HepG2 (cell line): Measurements from ENCODE around the gene TNFAIP6. TPM values are rescaled to one million over a fixed set of nuclear protein-coding genes. Genes with fewer than 3 reads are reported as not detected.
A peak's percentile ranks its signal among the peaks of the same experiment; 100 is the strongest.

Experiments used
- ELF1 ChIP-seq: sonication (generic); formaldehyde crosslinking; IDR thresholded peaks from 2 replicates; pipeline ENCODE4 v1.4.0; 2020; ENCODE audit warnings: missing genetic modification reagents
- GTF3A ChIP-seq: sonication (generic); formaldehyde crosslinking; conservative IDR thresholded peaks from 2 replicates; pipeline ENCODE4 v1.4.0; 2020; ENCODE audit warnings: mild to moderate bottlenecking, missing genetic modification reagents
- KDM3A ChIP-seq: IDR thresholded peaks from 2 replicates; pipeline ENCODE4 v1.6.1; 2018; ENCODE audit warnings: low read depth, missing compliant biosample characterization
- MEIS1 ChIP-seq: sonication (generic); formaldehyde crosslinking; IDR thresholded peaks from 2 replicates; pipeline ENCODE4 v1.9.0; 2021; ENCODE audit warnings: mild to moderate bottlenecking, missing genetic modification reagents, moderate library complexity, borderline replicate concordance
- NAIF1 ChIP-seq: sonication (generic); formaldehyde crosslinking; IDR thresholded peaks from 2 replicates; pipeline ENCODE4 v1.5.0; 2020; ENCODE audit warnings: mild to moderate bottlenecking, missing genetic modification reagents, borderline replicate concordance
- NPAS2 ChIP-seq: sonication (generic); formaldehyde crosslinking; IDR thresholded peaks from 2 replicates; pipeline ENCODE4 v1.8.0; 2022; ENCODE audit warnings: mild to moderate bottlenecking, missing genetic modification reagents, borderline replicate concordance
- POLR2G ChIP-seq: fragments of 200-400 bp; formaldehyde crosslinking; IDR thresholded peaks from 2 replicates; pipeline ENCODE4 v1.6.1; 2018; ENCODE audit warnings: mild to moderate bottlenecking, low read depth, low read length, moderate library complexity
- RFX5 ChIP-seq: IDR thresholded peaks from 2 replicates; pipeline ENCODE4 v1.6.1; 2011; ENCODE audit warnings: low read depth, low read length, improper control_type of control experiment
- SAFB2 ChIP-seq: sonication (generic); formaldehyde crosslinking; IDR thresholded peaks from 2 replicates; pipeline ENCODE4 v1.5.1; 2020; ENCODE audit warnings: missing genetic modification reagents, low read depth, mild to moderate bottlenecking, borderline replicate concordance
- SMARCE1 ChIP-seq: fragments of 450-650 bp; IDR thresholded peaks from 2 replicates; pipeline ENCODE4 v1.6.1; 2017; ENCODE audit warnings: borderline replicate concordance
- THYN1 ChIP-seq: sonication (generic); formaldehyde crosslinking; IDR thresholded peaks from 2 replicates; pipeline ENCODE4 v1.8.1; 2023; ENCODE audit warnings: low read depth, mild to moderate bottlenecking, moderate library complexity, missing genetic modification reagents, borderline replicate concordance
- ZFAT ChIP-seq: sonication (generic); formaldehyde crosslinking; conservative IDR thresholded peaks from 2 replicates; pipeline ENCODE4 v1.8.1; 2023; ENCODE audit warnings: missing genetic modification reagents, inconsistent platforms
- ZNF101 ChIP-seq: sonication (generic); formaldehyde crosslinking; IDR thresholded peaks from 2 replicates; pipeline ENCODE4 v1.4.0; 2020; ENCODE audit warnings: mild to moderate bottlenecking, low read depth, missing genetic modification reagents, borderline replicate concordance
- ZNF296 ChIP-seq: sonication (generic); formaldehyde crosslinking; conservative IDR thresholded peaks from 2 replicates; pipeline ENCODE4 v1.5.0; 2020; ENCODE audit warnings: mild to moderate bottlenecking, missing genetic modification reagents
- ZNF30 ChIP-seq: sonication (generic); formaldehyde crosslinking; IDR thresholded peaks from 2 replicates; pipeline ENCODE4 v1.5.0; 2020; ENCODE audit warnings: mild to moderate bottlenecking, missing genetic modification reagents
- ZNF574 ChIP-seq: sonication (generic); formaldehyde crosslinking; IDR thresholded peaks from 2 replicates; pipeline ENCODE4 v1.4.0; 2020; ENCODE audit warnings: missing genetic modification reagents
- ZNF607 ChIP-seq: sonication (generic); formaldehyde crosslinking; IDR thresholded peaks from 2 replicates; pipeline ENCODE4 v1.5.1; 2020; ENCODE audit warnings: missing genetic modification reagents, mild to moderate bottlenecking, borderline replicate concordance
- ZNF740 ChIP-seq: sonication (generic); formaldehyde crosslinking; IDR thresholded peaks from 2 replicates; pipeline ENCODE4 v1.4.0; 2020; ENCODE audit warnings: missing genetic modification reagents
- ZNF777 ChIP-seq: sonication (generic); formaldehyde crosslinking; IDR thresholded peaks from 2 replicates; pipeline ENCODE4 v1.4.0; 2020; ENCODE audit warnings: missing genetic modification reagents
- polyA plus RNA-seq, 8 experiments: library from polyadenylated mRNA; depleted of rRNA in 3 of 8; stranded (reverse) in 7 of 8; unstranded in 1 of 8; fragments of >200 nt; fragmentation: Illumina TruSeq in 4 of 8; extraction: Trizol in 4 of 8; gene quantifications; 2 replicates each; pipeline versions ENCODE4 v1.2.1 to v1.2.3, GENCODE V29; 2011 to 2016; ENCODE audit warnings: low read depth in 4 of 8, missing spikeins in 1 of 8, mixed read lengths in 1 of 8; ENCODE audit not compliant: insufficient read depth in 1 of 8
- total RNA-seq, 5 experiments: library from RNA; depleted of rRNA; stranded (reverse); fragments of >200 nt; fragmentation: Illumina TruSeq; extraction: Trizol; gene quantifications; 2 replicates each; pipeline ENCODE4 v1.2.3, GENCODE V29; 2016; ENCODE audit warnings: low read depth in 1 of 5
- TF ChIP-seq, protein P1 (sequence below): IDR thresholded peaks from 2 replicates; pipeline ENCODE4 v1.6.1; 2016; ENCODE audit warnings: missing genetic modification reagents, missing compliant biosample characterization
- TF ChIP-seq, protein P2 (sequence below): sonication (generic); formaldehyde crosslinking; IDR thresholded peaks from 2 replicates; pipeline ENCODE4 v1.8.0; 2022; ENCODE audit warnings: missing genetic modification reagents, mild to moderate bottlenecking, moderate library complexity, borderline replicate concordance

The TNFAIP6 gene
- total and polyA plus RNA-seq, 2 of the 13 experiments (the other 11 are each of a cell fraction or from before 2014, with no cell fraction given) = not detected

DNA sequence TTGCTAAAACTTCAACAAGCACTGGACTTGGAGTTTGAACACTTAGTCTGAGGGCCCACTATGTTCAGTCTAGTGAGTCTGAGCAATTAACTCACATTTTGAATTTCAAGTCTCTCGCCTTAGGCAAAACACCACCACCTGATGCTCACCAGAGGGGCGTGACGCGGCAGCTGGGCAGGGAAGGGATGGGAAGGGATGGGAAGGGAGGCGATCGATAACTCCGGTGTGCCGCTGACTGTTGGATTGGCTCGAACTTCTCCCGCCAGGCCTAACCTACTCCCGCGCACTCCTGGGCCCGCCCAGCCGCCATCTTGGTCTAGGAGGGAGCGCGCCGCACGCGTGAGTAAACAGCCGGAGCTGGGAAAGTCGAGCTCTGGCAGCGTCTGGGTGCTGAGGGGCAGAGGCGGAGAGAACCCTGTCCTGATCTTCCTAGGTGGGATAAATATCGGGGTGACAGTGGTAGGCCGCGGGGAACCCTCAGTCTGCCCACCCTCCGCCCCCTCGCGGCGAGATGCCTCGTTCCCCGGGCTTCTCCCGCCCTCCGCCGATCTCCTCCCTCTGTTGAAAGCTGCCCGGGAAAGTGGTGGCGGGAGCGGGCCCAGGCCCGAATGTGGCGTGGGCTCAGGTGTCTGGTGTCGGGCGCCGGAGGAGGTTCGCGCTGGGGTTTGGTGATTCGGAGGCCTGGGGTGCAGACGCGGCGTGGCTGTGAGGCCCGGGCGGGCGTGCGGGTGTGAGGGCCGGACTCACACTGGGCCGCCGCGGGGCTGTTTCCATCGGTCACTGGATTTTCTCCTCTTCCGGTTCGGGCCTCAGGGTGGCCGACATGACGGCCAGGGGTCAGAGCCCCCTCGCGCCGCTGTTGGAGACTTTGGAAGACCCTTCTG lies 52.5 kb downstream of the TNFAIP6 start, which contains the start of gene RIF1 (continued):
- TF ChIP-seq ZNF30 (CRISPR knock-in tag) (peak; percentile 48; the same call in 1 of the 2 replicates), ZNF101 (CRISPR knock-in tag) (peak; percentile 90; the same call in 1 of the 2 replicates), POLR2G (peak; percentile 90), ZNF740 (CRISPR knock-in tag) (no peak), KDM3A (peak; percentile 93; the same call in 1 of the 2 replicates), GTF3A (CRISPR knock-in tag) (no peak), ZFAT (no peak), SMARCE1 (no peak), NPAS2 (no peak), ZNF296 (CRISPR knock-in tag) (0 out of 2 replicates have a peak, but pooled peaks have one; percentile 40), NAIF1 (CRISPR knock-in tag) (peak; percentile 74; the same call in 1 of the 2 replicates), SAFB2 (CRISPR knock-in tag) (peak; percentile 98), MEIS1 (no peak), ELF1 (peak; percentile 68), ZNF777 (CRISPR knock-in tag) (no peak; the same call in 1 of the 2 replicates), THYN1 (CRISPR knock-in tag) (no peak), ZNF574 (peak; percentile 93), ZNF607 (peak; percentile 80), RFX5 (peak; percentile 53; the same call in 1 of the 2 replicates)
- TF ChIP-seq, protein P1, sequence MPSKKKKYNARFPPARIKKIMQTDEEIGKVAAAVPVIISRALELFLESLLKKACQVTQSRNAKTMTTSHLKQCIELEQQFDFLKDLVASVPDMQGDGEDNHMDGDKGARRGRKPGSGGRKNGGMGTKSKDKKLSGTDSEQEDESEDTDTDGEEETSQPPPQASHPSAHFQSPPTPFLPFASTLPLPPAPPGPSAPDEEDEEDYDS (CRISPR knock-in tag) = peak; percentile 73
- TF ChIP-seq, protein P2, sequence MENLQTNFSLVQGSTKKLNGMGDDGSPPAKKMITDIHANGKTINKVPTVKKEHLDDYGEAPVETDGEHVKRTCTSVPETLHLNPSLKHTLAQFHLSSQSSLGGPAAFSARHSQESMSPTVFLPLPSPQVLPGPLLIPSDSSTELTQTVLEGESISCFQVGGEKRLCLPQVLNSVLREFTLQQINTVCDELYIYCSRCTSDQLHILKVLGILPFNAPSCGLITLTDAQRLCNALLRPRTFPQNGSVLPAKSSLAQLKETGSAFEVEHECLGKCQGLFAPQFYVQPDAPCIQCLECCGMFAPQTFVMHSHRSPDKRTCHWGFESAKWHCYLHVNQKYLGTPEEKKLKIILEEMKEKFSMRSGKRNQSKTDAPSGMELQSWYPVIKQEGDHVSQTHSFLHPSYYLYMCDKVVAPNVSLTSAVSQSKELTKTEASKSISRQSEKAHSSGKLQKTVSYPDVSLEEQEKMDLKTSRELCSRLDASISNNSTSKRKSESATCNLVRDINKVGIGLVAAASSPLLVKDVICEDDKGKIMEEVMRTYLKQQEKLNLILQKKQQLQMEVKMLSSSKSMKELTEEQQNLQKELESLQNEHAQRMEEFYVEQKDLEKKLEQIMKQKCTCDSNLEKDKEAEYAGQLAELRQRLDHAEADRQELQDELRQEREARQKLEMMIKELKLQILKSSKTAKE = no peak
